OCI-M2 (cell line): ENCODE data around the gene MAGED1.
A peak's percentile ranks its signal among the peaks of the same experiment; 100 is the strongest.

Experiments used
- DNase-seq: peaks from one replicate; lab custom pipeline; 2025; ENCODE audit not compliant: unreplicated experiment; lab: John Stamatoyannopoulos, UW

The MAGED1 gene

GRCh38 chrX:51892921-51893745, at the start of gene MAGED1:
Gene MAGED1 (plus strand): TSS chrX:51893623. CDS start chrX:51894305, 682 bp downstream.
- peak; percentile 83 for DNase-seq

GRCh38 chrX:51847463-51847862, 46.0 kb upstream of the MAGED1 start:
- DNase-seq, result no peak

- no peak for DNase-seq
These were observed 41.8 kb upstream of the MAGED1 start for GRCh38 chrX:51851507-51852085.

GRCh38 chrX:51852096-51852495, 41.3 kb upstream of the MAGED1 start:
- no peak for DNase-seq

- DNase-seq, result no peak
These were observed 40.8 kb upstream of the MAGED1 start for GRCh38 chrX:51852621-51853020.

GRCh38 chrX:51853251-51853650, 40.2 kb upstream of the MAGED1 start:
- no peak for DNase-seq

GRCh38 chrX:51855698-51856097, 37.7 kb upstream of the MAGED1 start:
- no peak for DNase-seq

GRCh38 chrX:51857159-51857733, 36.2 kb upstream of the MAGED1 start:
- DNase-seq, result no peak

GRCh38 chrX:51860679-51861078, 32.7 kb upstream of the MAGED1 start:
- peak; percentile 1 for DNase-seq

GRCh38 chrX:51862920-51863319, 30.5 kb upstream of the MAGED1 start:
- no peak for DNase-seq

GRCh38 chrX:51866210-51866609, 27.2 kb upstream of the MAGED1 start:
- DNase-seq, result no peak

- no peak for DNase-seq
These were observed 25.8 kb upstream of the MAGED1 start for GRCh38 chrX:51867626-51868025.

GRCh38 chrX:51870354-51870753, 23.1 kb upstream of the MAGED1 start:
- no peak for DNase-seq

- no peak for DNase-seq
These were observed 19.3 kb upstream of the MAGED1 start for GRCh38 chrX:51874123-51874522.

- DNase-seq, result no peak
These were observed 17.0 kb upstream of the MAGED1 start for GRCh38 chrX:51876441-51876840.

GRCh38 chrX:51878056-51878455, 15.4 kb upstream of the MAGED1 start:
- no peak for DNase-seq

GRCh38 chrX:51889851-51890250, 3.6 kb upstream of the MAGED1 start:
- DNase-seq, result no peak

GRCh38 chrX:51891245-51891644, 2.2 kb upstream of the MAGED1 start:
- DNase-seq, result no peak

- DNase-seq, result no peak
These were observed 1.4 kb upstream of the MAGED1 start for GRCh38 chrX:51891821-51892551.

GRCh38 chrX:51893931-51894696, 691 bp downstream of the MAGED1 start:
- no peak for DNase-seq
